Left lung (tissue), 10 donors: ENCODE data around the gene MMEL1. TPM values are rescaled to one million over a fixed set of nuclear protein-coding genes. Genes with fewer than 3 reads are reported as not detected.

Experiments
- ATAC-seq: fragments of 200-7000 bp; cut with Tn5 transposase; one replicate; pipeline ENCODE4 v1.9.1; 2020; ENCODE audit warnings: moderate library complexity
- DNase-seq, 4 donors: peaks; one replicate each; pipeline ENCODE4 v3.0.0-alpha.2; 2013 to 2020
- H3K27ac ChIP-seq, 2 donors: fragments of 200-600 bp; sonication (generic) in 1 of 2; one replicate each; pipeline versions ENCODE4 v1.5.0 to v1.8.0; 2020 to 2021
- H3K27me3 ChIP-seq, 2 donors: fragments of 200-600 bp; sonication (generic) in 1 of 2; one replicate each; pipeline versions ENCODE4 v1.5.0 to v1.8.0; 2020 to 2021
- H3K36me3 ChIP-seq, 2 donors: fragments of 200-600 bp; sonication (generic) in 1 of 2; one replicate each; pipeline versions ENCODE4 v1.5.0 to v1.8.0; 2020 to 2021
- H3K4me1 ChIP-seq, 2 donors: fragments of 200-600 bp; one replicate each; pipeline ENCODE4 v1.8.0; 2021
- H3K4me3 ChIP-seq, 2 donors: fragments of 200-600 bp; sonication (generic) in 1 of 2; one replicate each; pipeline versions ENCODE4 v1.5.0 to v1.8.0; 2020 to 2021; ENCODE audit warnings: mild to moderate bottlenecking in 1 of 2
- H3K9me3 ChIP-seq, 2 donors: fragments of 200-600 bp; sonication (generic) in 1 of 2; one replicate each; pipeline versions ENCODE4 v1.5.0 to v1.8.0; 2020 to 2021
- intact Hi-C, 2 donors: fragments of 100-400 bp; cut with DNase I; formaldehyde crosslinking; loops; one replicate each; pipeline versions ENCODE4 v1.11.2 to v1.14.2; 2022
- polyA plus RNA-seq, 6 donors: library from polyadenylated mRNA; unstranded; fragments of 120-200 nt; gene quantifications; one replicate each; pipeline ENCODE4 v1.2.1, GENCODE V29; 2013; ENCODE audit not compliant: insufficient read length in 6 of 6
- total RNA-seq, 2 donors: library from RNA; stranded (reverse); fragmentation: NEBNext Ultra II Directional; extraction: Animal tissue kit (Norgen Biotek cat#: 25700); gene quantifications; one replicate each; pipeline ENCODE4 v1.2.1, GENCODE V29; 2021
- TF ChIP-seq, protein P1 (sequence below), 2 donors: fragments of 200-600 bp; sonication (generic) in 1 of 2; IDR thresholded peaks; one replicate each; pipeline versions ENCODE4 v1.5.0 to v1.8.0; 2021; ENCODE audit warnings: antibody characterized with exemption in 2 of 2
- donor health status: DM: no; HTN: yes; CAD: no.
- donor health status: DM: no; HTN: no; CAD: no.

Gene MMEL1
- total and polyA plus RNA-seq, 8 donors: 3.4 to 9.1 (median 3.9) TPM

DNA sequence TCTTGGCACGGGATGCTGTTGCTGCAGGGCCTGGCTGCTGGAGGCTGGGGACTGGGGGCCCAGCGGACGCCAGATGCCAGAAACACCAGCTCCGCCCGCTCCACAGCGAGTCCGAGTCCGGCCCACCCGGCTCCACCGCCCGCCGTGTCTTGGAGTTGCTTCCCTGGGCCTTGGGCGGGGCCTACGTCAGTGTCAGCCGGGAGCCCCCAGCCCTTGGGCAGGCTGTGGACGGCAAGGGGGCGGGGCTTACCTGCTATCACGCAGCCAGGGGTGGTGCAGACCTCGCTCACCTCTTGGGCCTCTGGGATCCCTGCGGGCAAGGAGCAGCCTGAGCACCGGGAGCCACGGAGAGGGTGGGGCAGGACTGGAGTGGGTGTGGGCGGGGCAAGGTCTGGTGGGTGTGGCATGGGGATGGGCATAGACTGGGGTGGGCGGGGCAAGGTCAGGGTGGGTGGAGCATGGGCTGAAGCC lies 21.8 kb downstream of the MMEL1 start:
- TF ChIP-seq, protein P1, sequence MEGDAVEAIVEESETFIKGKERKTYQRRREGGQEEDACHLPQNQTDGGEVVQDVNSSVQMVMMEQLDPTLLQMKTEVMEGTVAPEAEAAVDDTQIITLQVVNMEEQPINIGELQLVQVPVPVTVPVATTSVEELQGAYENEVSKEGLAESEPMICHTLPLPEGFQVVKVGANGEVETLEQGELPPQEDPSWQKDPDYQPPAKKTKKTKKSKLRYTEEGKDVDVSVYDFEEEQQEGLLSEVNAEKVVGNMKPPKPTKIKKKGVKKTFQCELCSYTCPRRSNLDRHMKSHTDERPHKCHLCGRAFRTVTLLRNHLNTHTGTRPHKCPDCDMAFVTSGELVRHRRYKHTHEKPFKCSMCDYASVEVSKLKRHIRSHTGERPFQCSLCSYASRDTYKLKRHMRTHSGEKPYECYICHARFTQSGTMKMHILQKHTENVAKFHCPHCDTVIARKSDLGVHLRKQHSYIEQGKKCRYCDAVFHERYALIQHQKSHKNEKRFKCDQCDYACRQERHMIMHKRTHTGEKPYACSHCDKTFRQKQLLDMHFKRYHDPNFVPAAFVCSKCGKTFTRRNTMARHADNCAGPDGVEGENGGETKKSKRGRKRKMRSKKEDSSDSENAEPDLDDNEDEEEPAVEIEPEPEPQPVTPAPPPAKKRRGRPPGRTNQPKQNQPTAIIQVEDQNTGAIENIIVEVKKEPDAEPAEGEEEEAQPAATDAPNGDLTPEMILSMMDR (IDR thresholded peaks at IDR 0.05): no peak
- peaks cover 0 to 5% of the 10 kb centered on the region in 2 donors for H3K4me1 ChIP-seq
- H3K27me3 ChIP-seq: peaks cover 0 to 9% of the 10 kb centered on the region in 2 donors
- peaks cover 0 to 18% of the 10 kb centered on the region in 2 donors for H3K9me3 ChIP-seq
- DNase-seq: peak in 3 of 4 donors; percentile 24 to 85 (median 68)
- peak; percentile 75 for ATAC-seq
- H3K27ac ChIP-seq: no peak overlapping the region
- intact Hi-C loops: no loop called here
- peak overlapping the region in 1 of 2 donors; percentile 21 for H3K4me3 ChIP-seq
- H3K36me3 ChIP-seq: no peaks in the 10 kb centered on the region

DNA sequence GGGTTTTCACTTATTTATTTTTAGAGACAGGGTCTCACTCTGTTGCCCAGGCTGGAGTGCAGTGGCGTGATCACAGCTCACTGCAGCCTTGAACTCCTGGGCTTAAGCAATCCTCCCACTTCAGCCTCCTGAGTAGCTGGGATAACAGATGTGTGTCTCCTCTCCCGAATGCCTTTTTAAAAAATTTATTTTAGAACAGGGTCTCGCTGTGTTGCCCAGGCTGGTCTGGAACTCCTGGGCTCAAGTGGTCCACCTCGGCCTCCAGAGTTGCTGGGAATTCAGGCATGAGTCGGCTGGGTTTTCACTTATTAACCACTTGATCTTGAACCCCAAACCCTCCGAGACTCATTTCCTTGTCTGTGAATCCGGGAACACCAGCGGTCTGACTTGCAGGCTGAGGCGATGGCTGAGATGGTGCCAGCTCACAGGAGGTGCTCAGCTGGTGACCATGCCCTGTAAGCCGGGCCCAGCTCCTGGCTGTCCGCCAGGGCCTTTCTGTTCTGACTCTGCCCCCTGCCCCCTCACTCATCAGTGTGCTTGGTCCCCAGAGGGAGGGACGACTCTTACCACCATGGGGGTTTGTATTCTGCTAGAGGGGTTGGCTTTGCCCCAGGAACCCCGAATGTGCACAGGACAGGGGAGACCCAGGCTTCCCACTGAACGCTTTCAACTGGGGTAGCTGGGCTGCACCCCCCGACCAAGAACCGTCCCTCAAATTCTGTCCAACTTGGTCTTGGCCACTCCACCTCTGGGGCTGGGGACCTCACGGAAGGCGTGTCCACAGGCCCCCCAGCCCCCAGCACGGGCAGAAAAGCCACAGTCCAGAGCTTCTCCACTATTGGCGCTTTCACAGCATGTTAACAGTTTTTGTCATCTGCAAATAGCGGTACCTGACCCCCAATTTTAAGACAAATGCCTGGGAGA lies 22.5 kb downstream of the MMEL1 start:
- peak overlapping the region in 1 of 2 donors; percentile 21 for H3K4me3 ChIP-seq
- intact Hi-C loops: no loop called here
- H3K4me1 ChIP-seq: peaks cover 0 to 5% of the 10 kb centered on the region in 2 donors
- peak in 2 of 4 donors; percentile 29 to 53 for DNase-seq
- H3K27ac ChIP-seq: no peak overlapping the region
- H3K27me3 ChIP-seq: peaks cover 0 to 9% of the 10 kb centered on the region in 2 donors
- H3K9me3 ChIP-seq: peaks cover 0 to 11% of the 10 kb centered on the region in 2 donors
- ATAC-seq: no peak
- TF ChIP-seq, protein P1 (IDR thresholded peaks at IDR 0.05): no peak
- no peaks in the 10 kb centered on the region for H3K36me3 ChIP-seq

DNA sequence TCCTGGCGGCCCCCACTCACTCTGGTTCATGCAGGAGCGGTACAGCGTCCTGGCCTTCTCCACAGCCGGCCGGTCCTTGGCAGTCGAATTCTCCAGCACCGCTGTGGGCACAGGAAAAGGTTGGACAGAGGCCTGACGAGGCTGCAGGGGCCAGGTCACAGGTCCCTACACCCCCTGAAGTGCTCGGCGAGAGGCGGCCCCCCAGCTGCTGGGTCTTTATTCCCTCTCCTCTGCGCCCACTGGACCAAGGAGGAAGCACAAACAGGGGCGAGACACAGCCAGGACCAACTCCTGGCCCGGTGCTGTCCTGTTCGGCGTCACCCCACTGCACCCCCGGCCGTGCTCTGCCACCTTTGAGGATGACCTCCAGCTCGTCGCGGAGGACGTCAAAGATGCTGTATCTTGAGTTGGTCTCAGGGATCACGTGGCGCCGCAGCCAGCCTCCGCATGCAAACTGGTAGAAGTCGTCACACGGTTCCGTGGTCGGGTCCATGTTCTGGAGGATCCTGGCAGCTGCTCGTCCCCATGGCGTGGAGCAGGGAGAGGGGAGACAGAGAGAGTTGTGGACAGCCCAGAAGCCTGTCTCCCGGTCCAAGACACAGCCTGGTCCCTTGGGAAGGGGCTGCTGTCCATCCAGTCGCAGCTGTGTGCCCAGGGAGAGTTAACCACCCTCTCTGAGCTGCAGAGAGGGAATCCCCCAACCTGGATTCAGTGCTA lies 23.3 kb downstream of the MMEL1 start:
- no peak for ATAC-seq
- TF ChIP-seq, protein P1 (IDR thresholded peaks at IDR 0.05): no peak
- DNase-seq: peak in 1 of 4 donors; percentile 75
- Histone ChIP-seq H3K27ac (no peak overlapping the region), H3K27me3 (peaks cover 0 to 9% of the 10 kb centered on the region in 2 donors), H3K4me3 (no peak overlapping the region), H3K36me3 (no peaks in the 10 kb centered on the region), H3K9me3 (peaks cover 0 to 11% of the 10 kb centered on the region in 2 donors), H3K4me1 (peaks cover 0 to 5% of the 10 kb centered on the region in 2 donors)
- intact Hi-C loops: no loop called here

DNA sequence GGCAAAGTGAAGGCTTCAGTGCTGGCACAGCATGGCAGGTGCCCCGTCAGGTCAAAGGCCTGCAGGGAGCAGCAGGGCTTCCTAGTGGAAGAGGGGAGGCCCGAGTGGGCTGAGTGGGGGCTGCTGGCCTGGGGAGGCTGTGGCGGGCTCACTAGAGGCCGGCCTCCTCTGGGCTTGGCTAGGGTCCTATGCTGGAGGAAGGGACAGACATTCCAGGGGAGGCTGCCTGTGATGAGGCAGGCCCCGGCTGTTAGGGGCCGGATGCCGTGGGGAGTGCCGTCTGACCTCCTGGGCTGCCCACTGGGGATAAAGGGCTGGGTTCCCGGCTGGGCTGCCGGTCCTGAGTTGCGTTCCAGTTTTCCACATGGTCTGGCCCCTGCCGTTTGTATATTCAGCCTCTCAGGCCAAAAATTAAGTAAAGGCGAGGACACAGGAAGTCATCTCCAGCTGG lies 25.1 kb downstream of the MMEL1 start:
- Histone ChIP-seq H3K9me3 (no peaks in the 10 kb centered on the region), H3K4me3 (no peak overlapping the region), H3K27ac (no peak overlapping the region), H3K27me3 (peaks cover 0 to 18% of the 10 kb centered on the region in 2 donors), H3K36me3 (no peaks in the 10 kb centered on the region), H3K4me1 (peaks cover 0 to 5% of the 10 kb centered on the region in 2 donors)
- no peak for ATAC-seq
- intact Hi-C loops: no loop called here
- TF ChIP-seq, protein P1 (IDR thresholded peaks at IDR 0.05): no peak
- peak in 3 of 4 donors; percentile 38 to 81 (median 50) for DNase-seq
